NB4 (cell line): ENCODE results near the gene MAS1.

Experiments used
- CTCF ChIP-seq: IDR thresholded peaks from one replicate; pipeline ENCODE4 v1.5.1; 2012; ENCODE audit warnings: low read depth, low read length
- MYC ChIP-seq: IDR thresholded peaks from 2 replicates; pipeline ENCODE4 v1.6.1; 2011; ENCODE audit warnings: low read depth, low read length
- POLR2A ChIP-seq: IDR thresholded peaks from 2 replicates; pipeline ENCODE4 v1.6.1; 2011; ENCODE audit warnings: mild to moderate bottlenecking; ENCODE audit not compliant: insufficient read length; ENCODE audit errors: extremely low read depth

GRCh38 chr6:159919800-159920199 is 29.0 kb downstream of the MAS1 start:
- no peak for TF ChIP-seq CTCF
- no peak for TF ChIP-seq POLR2A
- TF ChIP-seq MYC, result no peak
